ENCODE data around the gene PPTC7. TPM values are rescaled to one million over a fixed set of nuclear protein-coding genes. Genes with fewer than 3 reads are reported as not detected.
A peak's percentile ranks its signal among the peaks of the same experiment; 100 is the strongest.
"Not testable (repeated sequence)": the region's sequence is repeated elsewhere in the genome, so short reads cannot be mapped to it uniquely, and the experiment has no call there.

PPTC7 gene
- total RNA-seq, 3 donors from 2014 or later, result 74.2 to 76.4 (median 74.4) TPM

DNA sequence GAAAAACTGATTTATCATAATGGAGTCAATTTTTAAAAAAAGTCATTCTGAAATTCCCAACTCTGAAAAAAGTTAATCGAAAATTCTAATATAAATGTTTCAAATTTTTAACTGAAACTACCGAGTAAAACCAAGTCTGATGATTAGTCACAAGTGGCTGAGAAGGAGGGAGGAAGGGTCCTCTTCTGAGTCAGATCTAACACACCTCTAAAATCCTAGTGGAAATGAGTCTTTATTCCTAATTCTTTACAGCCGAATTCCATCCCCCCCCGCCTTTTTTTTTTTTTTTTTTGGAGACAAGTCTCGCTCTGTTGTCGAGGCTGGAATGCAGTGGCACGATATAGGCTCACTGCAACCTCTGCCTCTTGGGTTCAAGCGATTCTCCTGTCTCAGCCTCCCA lies 43.1 kb downstream of the PPTC7 start:
- Mint-ChIP-seq H3K9me3 (no peaks in the 10 kb centered on the region), H3K27me3 (ENCODE audit: low read depth) (no peaks in the 10 kb centered on the region), H3K4me3 (no peak overlapping the region), H3K36me3 (ENCODE audit: insufficient read depth) (peaks cover 45% of the 10 kb centered on the region), H3K4me1 (ENCODE audit: low read depth) (peaks cover 10% of the 10 kb centered on the region)
- ATAC-seq (no peak), DNase-seq (no peak)

DNA sequence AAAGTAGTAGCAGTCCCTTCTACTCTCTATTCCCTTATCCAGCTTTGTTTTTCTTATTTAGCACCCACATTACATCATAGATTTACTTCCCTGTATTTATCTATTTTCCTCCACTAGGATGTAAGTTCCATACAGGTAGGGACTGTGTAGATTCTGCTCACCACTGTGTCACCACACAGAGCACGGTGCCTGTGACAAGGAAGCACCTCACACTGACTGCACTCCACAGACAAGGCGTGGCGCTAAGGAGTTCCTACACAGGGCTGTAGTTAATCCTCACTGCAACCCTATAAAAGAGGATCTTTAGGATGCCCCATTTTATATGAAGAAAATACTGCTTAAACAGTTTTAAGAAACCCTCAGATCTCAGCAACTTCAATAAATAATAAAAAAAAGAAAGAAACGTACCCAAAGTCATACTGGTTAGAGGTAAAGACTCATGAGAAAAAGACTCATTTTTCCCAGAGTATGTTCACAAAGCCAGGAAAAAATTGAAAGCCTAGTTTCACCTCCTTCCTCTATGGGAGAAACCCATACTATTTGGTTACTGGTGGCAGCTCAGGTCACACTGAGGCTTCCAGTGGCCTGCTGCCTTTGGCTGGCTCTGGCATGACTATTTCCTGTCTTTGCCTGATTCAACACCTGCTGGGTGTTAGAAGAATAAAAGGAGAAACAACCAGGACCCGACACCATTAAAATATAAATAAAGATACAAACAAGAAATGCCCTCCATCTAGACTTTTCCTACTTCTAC lies 44.1 kb downstream of the PPTC7 start:
- Mint-ChIP-seq H3K4me3 (no peak overlapping the region), H3K9me3 (no peaks in the 10 kb centered on the region), H3K27me3 (ENCODE audit: low read depth) (no peaks in the 10 kb centered on the region), H3K4me1 (ENCODE audit: low read depth) (peaks cover 16% of the 10 kb centered on the region), H3K36me3 (ENCODE audit: insufficient read depth) (peaks cover 52% of the 10 kb centered on the region)
- DNase-seq, result no peak
- no peak for ATAC-seq

DNA sequence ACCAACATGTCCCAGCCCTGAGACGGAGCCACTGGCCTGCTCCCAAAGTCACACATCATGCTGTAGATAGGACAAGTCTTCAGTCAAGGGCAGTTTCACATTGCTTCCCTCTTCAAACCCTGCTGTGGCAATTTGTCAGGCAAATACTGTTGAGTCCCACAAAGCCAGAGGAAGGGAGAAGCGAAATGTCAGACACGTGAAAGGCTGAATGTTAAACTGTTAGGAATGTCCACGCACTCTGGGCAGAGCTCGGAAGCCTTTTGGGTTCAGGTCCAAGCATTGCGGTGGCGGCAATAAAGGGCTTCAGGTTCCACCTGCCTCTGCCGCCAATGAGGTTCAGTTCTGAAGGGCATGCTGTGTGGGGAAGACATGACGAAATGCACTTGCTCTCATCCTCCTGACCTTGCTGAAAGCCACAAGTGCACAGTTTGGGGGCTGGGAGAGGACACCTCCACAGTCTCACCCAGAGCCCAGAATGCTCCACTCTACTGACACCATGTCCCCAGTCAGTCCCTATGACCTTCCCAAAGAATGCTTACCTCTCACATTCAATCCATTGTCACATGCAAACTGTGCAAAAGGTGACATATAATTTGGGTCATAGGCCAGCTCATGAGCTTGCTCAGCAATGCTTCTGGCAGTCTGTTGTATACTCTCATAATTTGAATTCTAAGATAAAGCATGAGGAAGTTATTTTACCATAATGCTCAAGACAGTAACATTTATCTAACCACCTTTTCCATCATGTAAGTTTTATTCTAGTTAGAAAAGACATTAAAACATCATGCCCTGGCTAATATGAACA lies 45.3 kb downstream of the PPTC7 start:
- no peaks in the 10 kb centered on the region for H3K9me3 Mint-ChIP-seq
- H3K4me3 Mint-ChIP-seq, result no peak overlapping the region
- no peak for DNase-seq
- no peaks in the 10 kb centered on the region for H3K27me3 Mint-ChIP-seq (ENCODE audit: low read depth)
- ATAC-seq, result no peak
- peaks cover 45% of the 10 kb centered on the region for H3K36me3 Mint-ChIP-seq (ENCODE audit: insufficient read depth)
- peaks cover 12% of the 10 kb centered on the region for H3K4me1 Mint-ChIP-seq (ENCODE audit: low read depth)

DNA sequence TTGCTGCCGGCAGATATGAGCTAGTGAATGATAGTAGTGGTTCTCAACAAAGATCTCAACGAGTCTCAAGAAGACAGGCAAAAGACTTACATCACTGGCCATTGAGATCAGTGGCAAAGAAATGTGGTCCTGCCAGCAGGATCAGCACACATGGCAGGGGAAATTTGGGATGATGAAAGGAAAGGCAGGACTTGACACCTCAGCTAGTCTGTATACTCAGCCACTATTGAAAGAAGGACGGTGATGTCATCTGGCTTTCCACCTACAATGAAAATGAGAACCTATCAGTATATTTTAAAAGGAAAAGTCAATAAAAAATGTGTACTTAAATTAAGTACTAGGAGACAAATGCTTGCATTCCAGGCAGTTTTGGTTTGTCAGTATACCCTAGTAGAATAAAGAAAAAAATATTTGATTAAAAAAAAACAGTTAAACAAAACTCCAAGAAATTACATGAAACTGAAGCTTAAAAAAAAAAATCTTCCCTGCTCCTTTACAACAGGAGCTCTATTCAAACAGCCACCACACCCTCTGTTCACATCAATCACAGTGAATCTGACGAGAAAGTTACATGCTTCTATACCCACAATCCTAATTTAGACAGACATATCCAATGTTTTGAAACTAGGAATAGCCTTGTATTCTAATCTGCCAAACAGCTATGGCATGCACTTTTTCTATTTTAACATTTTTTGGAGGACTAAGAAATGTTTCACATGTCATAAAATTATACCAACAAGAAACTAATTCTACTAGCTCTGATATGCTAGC lies 46.1 kb downstream of the PPTC7 start:
- Mint-ChIP-seq H3K4me3 (no peak overlapping the region), H3K9me3 (no peaks in the 10 kb centered on the region), H3K4me1 (ENCODE audit: low read depth) (peaks cover 17% of the 10 kb centered on the region), H3K36me3 (ENCODE audit: insufficient read depth) (peaks cover 42% of the 10 kb centered on the region), H3K27me3 (ENCODE audit: low read depth) (no peaks in the 10 kb centered on the region)
- DNase-seq (no peak), ATAC-seq (no peak)

DNA sequence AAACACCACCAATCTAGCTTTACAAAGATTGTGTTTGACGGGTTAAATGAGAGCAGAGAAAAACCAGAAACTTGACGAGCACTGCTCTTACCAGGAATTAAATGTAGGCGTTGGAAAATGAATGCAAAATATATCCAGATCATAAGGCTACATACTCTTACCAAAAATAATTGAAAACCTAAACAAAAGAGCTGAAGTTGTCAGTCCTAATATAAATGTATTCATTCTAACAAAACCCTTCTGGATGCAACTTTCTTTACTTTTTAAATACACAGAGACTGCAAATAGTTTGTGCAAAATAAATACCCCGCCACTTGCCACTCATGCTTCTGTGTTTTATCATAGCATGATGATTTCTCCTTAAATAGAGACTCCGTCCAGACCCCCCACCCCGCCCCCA lies 48.3 kb downstream of the PPTC7 start:
- peaks cover 51% of the 10 kb centered on the region for H3K36me3 Mint-ChIP-seq (ENCODE audit: insufficient read depth)
- DNase-seq, result no peak
- peaks cover 28% of the 10 kb centered on the region for H3K4me1 Mint-ChIP-seq (ENCODE audit: low read depth)
- no peaks in the 10 kb centered on the region for H3K27me3 Mint-ChIP-seq (ENCODE audit: low read depth)
- H3K4me3 Mint-ChIP-seq, result no peak overlapping the region
- no peak for ATAC-seq
- no peaks in the 10 kb centered on the region for H3K9me3 Mint-ChIP-seq

DNA sequence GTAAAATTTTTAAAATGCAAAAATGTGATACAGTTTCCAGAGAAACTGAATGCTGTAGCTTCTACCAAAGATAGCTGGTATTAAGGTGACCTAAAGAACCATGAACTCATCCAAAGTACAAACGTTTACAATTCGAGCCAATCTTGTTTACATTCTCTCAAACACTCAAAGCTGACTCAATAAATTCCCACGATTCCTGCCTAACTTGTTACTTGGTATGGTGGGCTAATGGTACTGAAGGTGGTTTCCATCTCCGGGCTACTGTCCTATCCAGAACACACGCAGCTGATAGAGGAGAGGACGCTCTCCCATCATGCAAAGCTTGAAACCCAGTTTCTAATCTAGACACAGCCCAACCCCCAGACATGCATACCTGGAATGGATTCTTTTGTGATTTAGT lies 49.5 kb downstream of the PPTC7 start:
- no peaks in the 10 kb centered on the region for H3K9me3 Mint-ChIP-seq
- H3K4me1 Mint-ChIP-seq (ENCODE audit: low read depth), result peaks cover 31% of the 10 kb centered on the region
- ATAC-seq, result no peak
- H3K4me3 Mint-ChIP-seq, result no peak overlapping the region
- no peak for DNase-seq
- H3K27me3 Mint-ChIP-seq (ENCODE audit: low read depth), result no peaks in the 10 kb centered on the region
- peaks cover 45% of the 10 kb centered on the region for H3K36me3 Mint-ChIP-seq (ENCODE audit: insufficient read depth)

DNA sequence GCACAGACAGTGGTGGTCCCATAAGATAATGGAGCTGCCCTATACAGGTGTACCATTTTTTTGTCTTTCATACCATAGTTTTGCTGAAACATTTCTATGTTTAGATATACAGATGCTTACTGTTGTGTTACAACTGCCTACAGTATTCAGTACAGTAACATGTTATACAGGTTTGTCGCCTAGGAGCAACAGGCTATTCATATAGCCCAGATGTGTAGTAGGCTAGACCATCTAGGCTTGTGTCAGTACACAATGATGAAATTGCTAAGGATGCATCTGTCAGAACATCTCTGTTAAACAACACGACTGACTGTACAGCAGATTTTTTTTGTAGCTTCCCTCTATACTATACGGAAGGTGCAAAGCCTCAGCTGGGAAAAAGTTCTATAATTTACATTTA lies 50.5 kb downstream of the PPTC7 start:
- H3K4me3 Mint-ChIP-seq, result no peak overlapping the region
- ATAC-seq (no peak), DNase-seq (no peak)
- H3K27me3 Mint-ChIP-seq (ENCODE audit: low read depth), result no peaks in the 10 kb centered on the region
- H3K9me3 Mint-ChIP-seq, result no peaks in the 10 kb centered on the region
- H3K36me3 Mint-ChIP-seq (ENCODE audit: insufficient read depth), result peaks cover 44% of the 10 kb centered on the region
- H3K4me1 Mint-ChIP-seq (ENCODE audit: low read depth), result peaks cover 31% of the 10 kb centered on the region

DNA sequence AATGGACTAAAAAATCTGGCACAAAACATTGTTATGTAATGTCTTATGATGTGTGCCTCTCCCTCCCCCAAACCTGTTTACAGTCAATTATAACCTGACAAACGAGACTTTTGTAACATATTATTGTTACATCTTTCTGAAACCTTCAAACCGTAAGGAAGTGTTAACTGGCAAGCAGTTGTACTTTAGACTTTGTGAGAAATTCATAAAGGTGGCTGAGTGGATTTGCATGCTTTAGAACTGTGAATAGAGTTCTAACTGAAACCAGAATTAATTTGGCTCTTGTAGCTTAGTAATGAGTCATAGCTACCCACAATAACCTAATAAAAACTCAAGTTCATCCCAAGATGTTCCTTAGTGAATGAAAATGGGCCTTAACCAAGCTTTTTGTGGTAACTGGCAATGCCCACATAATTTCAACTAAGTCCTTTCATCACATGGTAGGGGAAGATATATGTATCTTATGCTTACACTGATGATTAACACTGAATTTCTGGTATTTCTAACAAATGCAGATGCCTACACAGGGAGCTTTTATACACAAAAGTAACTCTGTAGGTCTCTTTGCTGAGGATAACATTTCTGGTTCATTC lies 51.3 kb downstream of the PPTC7 start:
- Mint-ChIP-seq H3K9me3 (no peaks in the 10 kb centered on the region), H3K36me3 (ENCODE audit: insufficient read depth) (peaks cover 39% of the 10 kb centered on the region), H3K4me3 (no peak overlapping the region), H3K4me1 (ENCODE audit: low read depth) (peaks cover 31% of the 10 kb centered on the region), H3K27me3 (ENCODE audit: low read depth) (no peaks in the 10 kb centered on the region)
- ATAC-seq, result peak; percentile 85 to 90
- no peak for DNase-seq

DNA sequence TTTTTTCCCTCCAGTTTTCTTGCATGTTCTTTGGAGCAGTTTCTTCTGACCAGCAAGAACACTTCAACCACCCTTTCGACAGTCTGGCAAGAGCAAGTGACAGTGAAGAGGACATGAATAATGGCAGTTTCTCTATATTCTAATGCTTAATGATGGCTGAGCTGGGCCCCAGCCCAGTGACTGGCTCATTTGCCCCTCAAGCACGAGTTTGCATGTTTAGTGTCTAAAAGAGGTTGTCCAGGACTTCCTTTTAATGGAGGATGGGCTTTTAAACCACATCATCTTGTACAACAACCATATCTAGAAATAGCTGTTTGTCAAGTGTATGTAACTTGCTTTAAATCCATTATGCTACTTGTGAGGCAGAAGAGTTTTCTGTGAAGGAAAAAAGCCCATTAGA lies 52.6 kb downstream of the PPTC7 start:
- H3K36me3 Mint-ChIP-seq (ENCODE audit: insufficient read depth), result peaks cover 30% of the 10 kb centered on the region
- H3K27me3 Mint-ChIP-seq (ENCODE audit: low read depth), result no peaks in the 10 kb centered on the region
- peaks cover 28% of the 10 kb centered on the region for H3K4me1 Mint-ChIP-seq (ENCODE audit: low read depth)
- no peak for ATAC-seq
- DNase-seq, result no peak
- H3K4me3 Mint-ChIP-seq, result no peak overlapping the region
- H3K9me3 Mint-ChIP-seq, result no peaks in the 10 kb centered on the region

DNA sequence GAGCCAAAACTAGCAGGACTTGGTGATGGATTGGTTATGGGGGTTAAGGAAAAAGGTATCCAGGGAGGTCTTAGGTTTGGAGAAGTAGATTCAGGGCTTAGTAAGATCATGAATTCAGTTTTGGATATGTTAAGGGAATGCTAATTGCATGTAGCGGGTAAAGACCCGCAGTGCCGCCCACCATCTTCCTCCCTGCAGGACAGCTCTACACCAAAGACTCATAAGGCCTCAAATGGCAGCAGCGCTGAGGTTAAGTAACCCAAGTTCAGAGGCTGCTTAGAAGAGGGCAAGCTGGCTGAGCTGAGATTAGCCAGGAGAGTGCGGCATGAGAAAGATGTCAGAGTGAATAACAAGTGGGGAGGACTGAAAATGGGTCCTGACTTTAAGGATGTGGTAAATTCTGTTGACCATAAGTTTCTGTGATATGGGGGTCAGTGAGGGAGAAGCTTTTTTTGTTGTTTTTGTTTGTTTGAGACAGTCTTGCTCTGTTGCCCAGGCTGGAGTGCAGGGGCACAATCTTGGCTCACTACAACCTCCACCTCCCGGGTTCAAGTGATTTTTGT lies 54.8 kb downstream of the PPTC7 start:
- H3K9me3 Mint-ChIP-seq, result no peaks in the 10 kb centered on the region
- no peak for ATAC-seq
- peaks cover 21% of the 10 kb centered on the region for H3K4me1 Mint-ChIP-seq (ENCODE audit: low read depth)

DNA sequence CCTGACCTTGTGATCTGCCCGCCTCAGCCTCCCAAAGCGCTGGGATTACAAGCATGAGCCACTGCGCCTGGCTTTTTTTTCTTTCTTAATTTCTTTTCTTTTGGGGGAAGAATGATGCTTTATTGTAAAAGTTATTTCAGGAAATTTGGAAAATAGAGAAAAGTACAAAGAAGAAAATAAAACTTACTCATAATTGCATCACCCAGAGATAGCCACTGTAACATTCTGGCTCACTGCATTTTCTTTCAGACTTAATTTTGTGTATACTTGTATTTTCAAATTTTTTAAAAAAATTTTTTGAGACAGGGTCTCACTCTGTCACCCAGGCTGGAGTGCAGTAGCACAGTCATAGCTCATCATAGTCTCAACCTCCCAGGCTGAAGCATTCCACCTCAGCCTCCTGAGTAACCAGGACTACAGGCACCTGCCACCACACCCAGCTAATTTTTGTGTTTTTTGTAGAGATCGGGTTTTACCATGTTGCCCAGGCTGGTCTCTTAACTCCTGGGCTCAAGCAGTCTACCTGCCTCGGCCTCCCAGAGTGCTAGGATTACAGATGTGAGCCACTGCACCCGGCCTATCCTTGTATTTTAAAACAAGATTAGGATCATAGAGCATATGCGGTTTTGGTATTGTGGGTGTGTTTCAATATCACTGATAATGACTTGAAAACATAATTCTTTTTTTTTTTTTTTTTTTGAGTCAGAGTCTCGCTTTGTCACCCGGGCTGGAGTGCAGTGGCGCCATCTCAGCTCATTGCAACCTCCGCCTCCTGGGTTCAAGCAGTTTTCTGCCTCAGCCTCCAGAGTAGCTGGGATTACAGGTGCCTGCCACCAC lies 62.0 kb downstream of the PPTC7 start:
- not testable (repeated sequence) for H3K36me3 Mint-ChIP-seq (ENCODE audit: insufficient read depth); H3K27me3 Mint-ChIP-seq (ENCODE audit: low read depth); H3K9me3 Mint-ChIP-seq; H3K4me3 Mint-ChIP-seq; H3K4me1 Mint-ChIP-seq (ENCODE audit: low read depth); DNase-seq
- peak; percentile 88 to 90 for ATAC-seq

More for the DNA sequence above, 54.8 kb downstream of the PPTC7 start:
- Mint-ChIP-seq H3K4me3 (no peak overlapping the region), H3K36me3 (ENCODE audit: insufficient read depth) (peaks cover 22% of the 10 kb centered on the region), H3K27me3 (ENCODE audit: low read depth) (no peaks in the 10 kb centered on the region)
- DNase-seq, result no peak

DNA sequence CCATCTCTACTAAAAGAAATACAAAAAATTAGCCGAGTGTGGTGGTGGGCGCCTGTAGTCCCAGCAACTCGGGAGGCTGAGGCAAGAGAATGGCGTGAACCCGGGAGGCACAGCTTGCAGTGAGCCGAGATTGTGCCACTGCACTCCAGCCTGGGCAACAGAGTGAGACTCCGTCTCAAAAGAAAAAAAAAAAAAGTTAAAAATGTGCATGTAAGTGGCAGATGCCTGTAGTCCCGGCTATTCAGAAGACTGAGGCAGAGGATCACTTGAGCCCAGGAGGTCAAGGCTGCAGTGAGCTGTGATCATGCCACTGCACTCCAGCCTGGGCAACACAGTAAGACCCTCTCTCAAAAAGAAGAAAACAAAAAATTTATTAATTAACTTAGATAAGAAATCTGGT lies 65.1 kb downstream of the PPTC7 start:
- H3K27me3 Mint-ChIP-seq (ENCODE audit: low read depth); H3K4me1 Mint-ChIP-seq (ENCODE audit: low read depth); H3K36me3 Mint-ChIP-seq (ENCODE audit: insufficient read depth); DNase-seq; H3K9me3 Mint-ChIP-seq; H3K4me3 Mint-ChIP-seq; ATAC-seq: not testable (repeated sequence)

DNA sequence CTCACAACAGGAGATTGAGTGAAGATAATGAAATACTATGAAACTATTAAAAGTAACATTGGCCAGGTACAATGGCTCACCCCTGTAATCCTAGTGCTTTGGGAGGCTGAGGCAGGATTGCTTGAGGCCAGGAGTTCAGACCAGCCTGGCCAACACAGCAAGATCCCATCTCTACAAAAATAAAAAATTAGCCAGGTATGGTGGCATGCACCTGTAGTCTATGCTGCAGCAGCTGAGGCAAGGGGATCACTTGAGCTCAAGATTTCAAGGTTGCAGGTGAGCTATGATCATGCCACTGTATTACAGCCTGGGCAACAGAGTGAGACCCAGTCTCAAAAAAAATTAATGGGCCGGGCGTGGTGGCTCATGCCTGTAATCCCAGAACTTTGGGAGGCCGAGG lies 66.1 kb downstream of the PPTC7 start:
- no peak overlapping the region for H3K4me3 Mint-ChIP-seq
- DNase-seq (no peak), ATAC-seq (no peak)
- peaks cover 6% of the 10 kb centered on the region for H3K4me1 Mint-ChIP-seq (ENCODE audit: low read depth)
- no peaks in the 10 kb centered on the region for H3K9me3 Mint-ChIP-seq
- H3K36me3 Mint-ChIP-seq (ENCODE audit: insufficient read depth), result no peaks in the 10 kb centered on the region
- no peaks in the 10 kb centered on the region for H3K27me3 Mint-ChIP-seq (ENCODE audit: low read depth)

All from activated T-cell treated with anti-CD3 and anti-CD28 coated beads, Interleukin-2, amount 50 U/mL, for 4 hours (primary cell).